COLO829 (cell line): Measurements from ENCODE around the gene PLAC8.
"Not testable (repeated sequence)": the region's sequence is repeated elsewhere in the genome, so short reads cannot be mapped to it uniquely, and the experiment has no call there.

ENCODE experiments used
- DNase-seq: peaks from one replicate; pipeline ENCODE4 v3.0.0; 2012; ENCODE audit warnings: low spot score

Gene PLAC8

GRCh38 chr4:83112231-83112630, 2.3 kb downstream of the PLAC8 start:
- no peak for DNase-seq

GRCh38 chr4:83111751-83112141, 2.8 kb downstream of the PLAC8 start:
- not testable (repeated sequence) for DNase-seq

- DNase-seq, result no peak
These were observed 3.4 kb downstream of the PLAC8 start for GRCh38 chr4:83110970-83111750.

- DNase-seq, result peak; percentile 41
These were observed 4.1 kb downstream of the PLAC8 start for GRCh38 chr4:83110223-83110945.

GRCh38 chr4:83109480-83110222, 4.9 kb downstream of the PLAC8 start:
- no peak for DNase-seq

GRCh38 chr4:83108101-83108861, 6.2 kb downstream of the PLAC8 start:
- no peak for DNase-seq

GRCh38 chr4:83107631-83108030, 6.9 kb downstream of the PLAC8 start:
- no peak for DNase-seq

GRCh38 chr4:83104991-83105390, 9.5 kb downstream of the PLAC8 start:
- no peak for DNase-seq

- DNase-seq, result no peak
These were observed 18.1 kb downstream of the PLAC8 start for GRCh38 chr4:83096397-83096796.

GRCh38 chr4:83093060-83093640, 21.4 kb downstream of the PLAC8 start:
- no peak for DNase-seq

- no peak for DNase-seq
These were observed 24.9 kb downstream of the PLAC8 start for GRCh38 chr4:83089410-83090157.

GRCh38 chr4:83084956-83085355, 29.6 kb downstream of the PLAC8 start:
- DNase-seq, result not testable (repeated sequence)

GRCh38 chr4:83083925-83084475, 30.5 kb downstream of the PLAC8 start:
- DNase-seq, result no peak

- no peak for DNase-seq
These were observed 31.8 kb downstream of the PLAC8 start for GRCh38 chr4:83082777-83083176.

GRCh38 chr4:83080561-83080960, 34.0 kb downstream of the PLAC8 start:
- DNase-seq, result no peak

GRCh38 chr4:83075311-83076095, 39.0 kb downstream of the PLAC8 start:
- peak; percentile 71 for DNase-seq

- DNase-seq, result not testable (repeated sequence)
These were observed 39.7 kb downstream of the PLAC8 start for GRCh38 chr4:83074783-83075182.

GRCh38 chr4:83074086-83074704, 40.3 kb downstream of the PLAC8 start:
- peak; percentile 75 for DNase-seq

GRCh38 chr4:83071116-83071515, 43.4 kb downstream of the PLAC8 start:
- DNase-seq, result no peak
